Skeletal muscle tissue (tissue), 4 donors: Measurements from ENCODE around the gene NLN. TPM values are rescaled to one million over a fixed set of nuclear protein-coding genes. Genes with fewer than 3 reads are reported as not detected.
"Not testable (repeated sequence)": the region's sequence is repeated elsewhere in the genome, so short reads cannot be mapped to it uniquely, and the experiment has no call there.

Source experiments
- H3K27ac ChIP-seq: one replicate; pipeline ENCODE4 v1.7.0; 2013; ENCODE audit warnings: mild to moderate bottlenecking, low read depth, low read length, inconsistent platforms
- H3K27me3 ChIP-seq, 3 donors: one replicate each; pipeline ENCODE4 v1.7.0; 2013; ENCODE audit warnings: low read length in 3 of 3; ENCODE audit not compliant: control insufficient read depth in 3 of 3, insufficient read depth in 3 of 3
- H3K36me3 ChIP-seq, 3 donors: one replicate each; pipeline ENCODE4 v1.7.0; 2013; ENCODE audit warnings: low read length in 3 of 3; ENCODE audit not compliant: control insufficient read depth in 3 of 3, insufficient read depth in 3 of 3
- H3K4me1 ChIP-seq, 3 donors: one replicate each; pipeline ENCODE4 v1.7.0; 2013; ENCODE audit warnings: low read length in 3 of 3, mild to moderate bottlenecking in 3 of 3; ENCODE audit not compliant: control insufficient read depth in 3 of 3, insufficient read depth in 3 of 3
- H3K4me3 ChIP-seq, 3 donors: one replicate each; pipeline ENCODE4 v1.7.0; 2013; ENCODE audit warnings: low read length in 3 of 3
- H3K9ac ChIP-seq, 3 donors: one replicate each; pipeline ENCODE4 v1.7.0; 2013; ENCODE audit warnings: low read length in 3 of 3, mild to moderate bottlenecking in 3 of 3, moderate library complexity in 2 of 3, low read depth in 1 of 3
- H3K9me3 ChIP-seq, 3 donors: one replicate each; pipeline ENCODE4 v1.7.0; 2013; ENCODE audit warnings: low read length in 3 of 3; ENCODE audit not compliant: control insufficient read depth in 3 of 3
- total RNA-seq: library from RNA; depleted of rRNA; stranded (reverse); fragments of >200 nt; gene quantifications from one replicate; pipeline ENCODE4 v1.2.3, GENCODE V29; 2014
- donor health status: Osteomylitis.

Gene NLN
- total RNA-seq, 1 donor from 2014 or later = 18.8 TPM

DNA sequence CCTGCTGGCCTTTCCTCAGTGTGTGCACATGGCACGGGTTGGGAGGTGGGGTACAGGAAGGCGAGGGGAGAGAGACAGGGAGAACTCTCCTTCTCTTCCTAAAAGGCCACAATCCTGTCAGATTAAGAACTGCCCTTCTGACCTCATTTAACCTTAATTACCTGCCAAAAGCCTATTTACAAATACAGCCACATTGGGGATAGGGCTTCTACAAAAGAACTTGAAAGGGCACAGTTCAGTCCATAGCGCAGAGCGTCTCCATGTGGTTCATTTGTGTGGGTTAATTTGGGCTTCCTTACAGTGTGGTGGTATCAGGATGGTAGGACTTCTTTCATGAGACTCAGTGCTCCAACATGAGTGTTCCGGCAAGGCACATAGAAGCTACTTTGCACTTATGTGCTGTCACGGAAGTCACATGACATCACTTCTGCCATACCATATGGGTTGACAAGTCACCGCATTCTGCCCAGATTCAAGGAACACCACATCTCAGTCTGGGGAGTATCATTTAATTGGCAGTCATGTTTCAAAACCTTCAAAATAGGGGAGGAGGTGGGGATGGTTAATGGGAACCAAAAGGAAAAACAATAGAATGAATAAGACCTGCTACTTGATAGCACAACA, 46.8 kb downstream of the NLN start:
- Histone ChIP-seq H3K9me3 (no peaks in the 10 kb centered on the region), H3K27me3 (no peaks in the 10 kb centered on the region), H3K9ac (no peak overlapping the region), H3K27ac (no peak overlapping the region), H3K4me1 (peaks cover 0 to 6% (median 2%) of the 10 kb centered on the region in 3 donors), H3K36me3 (no peaks in the 10 kb centered on the region), H3K4me3 (no peak overlapping the region)

DNA sequence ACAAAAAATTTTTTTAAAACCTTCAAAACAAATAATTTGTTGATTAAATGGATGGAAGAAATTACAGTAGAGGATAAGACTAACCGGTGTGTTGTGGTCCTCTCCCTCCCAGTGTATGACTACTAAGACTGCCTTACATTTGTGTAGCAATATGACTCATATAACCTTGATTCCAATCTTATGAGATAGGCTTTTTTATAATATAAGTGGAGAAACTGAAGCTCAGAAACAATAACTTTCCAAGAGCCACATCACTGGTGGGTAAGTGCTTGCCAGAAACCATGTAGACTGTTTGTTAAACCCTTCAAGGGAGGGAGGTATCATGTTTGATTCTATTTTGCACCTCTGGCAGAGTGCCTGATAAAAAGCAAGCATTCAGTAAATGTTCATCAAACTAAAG, 47.5 kb downstream of the NLN start:
- Histone ChIP-seq H3K27ac (no peak overlapping the region), H3K4me3 (no peak overlapping the region), H3K4me1 (peaks cover 2 to 6% (median 4%) of the 10 kb centered on the region in 3 donors), H3K9ac (no peak overlapping the region), H3K27me3 (no peaks in the 10 kb centered on the region), H3K9me3 (no peaks in the 10 kb centered on the region), H3K36me3 (no peaks in the 10 kb centered on the region)

DNA sequence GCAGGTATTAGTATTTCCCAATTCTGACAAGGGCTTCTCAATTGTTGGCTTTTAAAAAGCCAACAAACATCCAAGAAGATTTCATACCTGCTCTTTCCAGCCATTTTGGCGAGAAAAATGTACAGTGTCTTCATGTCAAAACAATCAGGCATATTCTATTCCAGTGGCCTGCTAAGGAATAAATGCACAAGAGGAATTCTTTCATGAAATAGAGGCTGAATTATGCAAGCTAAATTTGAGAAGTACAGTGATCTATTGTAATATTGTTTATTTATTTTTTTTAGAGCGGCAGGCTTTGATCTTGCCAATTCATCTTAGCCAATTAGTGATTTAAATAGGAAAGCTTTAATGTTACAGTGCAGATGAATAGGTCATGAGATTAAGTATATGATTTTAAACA, 49.3 kb downstream of the NLN start:
- Histone ChIP-seq H3K9ac (no peak overlapping the region), H3K36me3 (no peaks in the 10 kb centered on the region), H3K4me3 (no peak overlapping the region), H3K4me1 (peaks cover 14 to 17% (median 15%) of the 10 kb centered on the region in 3 donors), H3K27ac (no peak overlapping the region), H3K9me3 (no peaks in the 10 kb centered on the region), H3K27me3 (no peaks in the 10 kb centered on the region)

DNA sequence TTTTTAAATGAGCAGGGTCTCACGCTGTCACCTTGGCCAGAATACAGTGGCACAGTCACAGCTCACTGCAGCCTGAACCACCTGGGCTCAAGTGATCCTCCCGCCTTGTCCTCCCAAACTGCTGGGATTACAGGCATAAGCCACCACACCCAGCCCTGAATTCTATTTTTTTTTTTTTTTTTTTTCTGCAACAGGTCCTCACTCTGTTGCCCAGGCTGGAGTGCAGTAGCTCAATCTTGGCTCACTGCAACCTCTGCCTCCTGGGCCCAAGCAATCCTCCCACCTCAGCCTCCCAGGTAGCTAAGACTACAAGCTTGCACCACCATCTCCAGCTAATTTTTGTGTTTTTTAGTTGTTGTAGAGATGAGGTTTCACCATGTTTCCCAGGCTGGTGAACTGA, 51.0 kb downstream of the NLN start:
- not testable (repeated sequence) for H3K27ac ChIP-seq, H3K36me3 ChIP-seq, H3K4me3 ChIP-seq, H3K27me3 ChIP-seq, H3K9ac ChIP-seq, H3K9me3 ChIP-seq
- peaks cover 22 to 25% (median 25%) of the 10 kb centered on the region in 3 donors for H3K4me1 ChIP-seq

DNA sequence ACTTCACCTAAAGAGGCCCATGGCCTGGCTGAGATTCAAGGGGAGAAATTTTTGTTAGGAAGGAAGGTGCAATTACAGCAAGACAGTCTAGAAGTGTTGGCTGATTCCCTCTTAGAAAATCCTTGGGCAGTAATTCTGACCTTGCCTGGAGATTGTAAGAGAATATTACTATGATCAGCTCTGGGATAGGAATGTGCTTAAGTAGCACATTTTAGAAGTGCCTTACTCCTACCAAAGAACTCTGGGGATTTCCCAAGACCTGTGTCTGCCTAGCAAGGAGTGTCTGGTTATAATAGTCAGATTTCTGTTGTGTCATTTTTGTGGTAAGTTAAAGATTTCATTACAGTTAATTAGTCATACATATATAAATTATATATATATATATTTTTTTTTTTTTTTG, 52.3 kb downstream of the NLN start:
- peaks cover 22 to 28% (median 25%) of the 10 kb centered on the region in 3 donors for H3K4me1 ChIP-seq
- H3K9ac ChIP-seq = no peak overlapping the region
- no peak overlapping the region for H3K4me3 ChIP-seq
- no peak overlapping the region for H3K27ac ChIP-seq
- no peaks in the 10 kb centered on the region for H3K27me3 ChIP-seq
- H3K36me3 ChIP-seq = no peaks in the 10 kb centered on the region
- no peaks in the 10 kb centered on the region for H3K9me3 ChIP-seq

DNA sequence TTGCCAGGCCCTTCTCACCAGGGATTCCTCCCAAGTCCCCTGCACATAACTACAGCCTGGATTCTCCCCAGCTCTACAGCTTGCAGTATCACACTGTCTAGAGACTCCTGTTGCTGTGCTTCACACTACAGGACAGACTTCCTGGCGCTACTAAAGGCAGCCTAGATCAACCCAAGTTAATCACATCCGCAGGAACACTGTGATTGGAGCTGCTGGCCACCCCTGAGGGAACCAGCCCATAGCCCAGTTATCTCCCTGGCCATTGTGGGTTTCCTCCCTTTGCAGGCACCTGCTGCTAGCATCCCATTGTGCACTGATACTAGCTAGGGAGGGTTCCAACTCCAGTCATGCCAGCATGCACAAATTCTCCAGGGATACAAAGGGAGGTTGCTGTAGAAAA, 53.5 kb downstream of the NLN start:
- H3K27me3 ChIP-seq = no peaks in the 10 kb centered on the region
- no peaks in the 10 kb centered on the region for H3K36me3 ChIP-seq

DNA sequence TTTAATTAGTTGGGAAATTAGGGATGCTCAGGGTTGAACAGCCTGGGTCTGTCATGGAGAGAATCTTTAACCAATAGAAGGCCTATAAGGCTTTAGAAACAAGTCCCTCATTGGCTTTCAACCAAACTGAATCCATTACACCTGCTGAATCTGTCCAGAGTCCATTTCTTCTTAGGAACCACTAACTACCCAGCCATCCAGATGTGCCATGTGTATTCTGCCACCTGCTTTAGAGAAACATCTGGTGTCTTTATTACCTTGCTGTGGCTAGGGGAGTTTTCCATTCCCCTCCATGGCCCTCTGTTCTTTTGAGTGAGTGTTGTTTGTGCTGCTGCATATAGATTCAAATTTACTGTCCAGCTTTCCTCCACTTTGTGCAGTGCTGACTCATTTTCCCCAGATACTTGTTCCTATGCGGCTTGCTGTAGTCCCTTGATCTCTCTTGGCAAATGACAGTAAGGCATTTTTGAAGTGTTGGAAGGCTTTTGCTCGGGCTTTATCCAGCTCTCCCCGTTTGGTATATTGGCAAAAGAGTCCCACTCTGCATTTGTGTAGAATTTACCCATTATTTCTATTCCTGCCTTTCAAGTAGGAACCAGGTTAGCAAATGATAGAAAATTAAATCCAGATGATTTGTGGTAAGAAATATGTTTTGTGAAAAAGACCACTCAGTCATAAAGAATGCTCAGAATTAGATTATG, 54.6 kb downstream of the NLN start:
- H3K36me3 ChIP-seq = peaks cover 0 to 2% (median 0%) of the 10 kb centered on the region in 3 donors
- H3K9me3 ChIP-seq = no peaks in the 10 kb centered on the region
- no peak overlapping the region for H3K4me3 ChIP-seq
- no peak overlapping the region for H3K27ac ChIP-seq
- no peak overlapping the region for H3K9ac ChIP-seq
- no peaks in the 10 kb centered on the region for H3K27me3 ChIP-seq
- H3K4me1 ChIP-seq = peaks cover 22 to 28% (median 24%) of the 10 kb centered on the region in 3 donors

More for the DNA sequence above, 53.5 kb downstream of the NLN start:
- Histone ChIP-seq H3K27ac (no peak overlapping the region), H3K4me3 (no peak overlapping the region), H3K9ac (no peak overlapping the region), H3K4me1 (peaks cover 22 to 28% (median 24%) of the 10 kb centered on the region in 3 donors), H3K9me3 (no peaks in the 10 kb centered on the region)

DNA sequence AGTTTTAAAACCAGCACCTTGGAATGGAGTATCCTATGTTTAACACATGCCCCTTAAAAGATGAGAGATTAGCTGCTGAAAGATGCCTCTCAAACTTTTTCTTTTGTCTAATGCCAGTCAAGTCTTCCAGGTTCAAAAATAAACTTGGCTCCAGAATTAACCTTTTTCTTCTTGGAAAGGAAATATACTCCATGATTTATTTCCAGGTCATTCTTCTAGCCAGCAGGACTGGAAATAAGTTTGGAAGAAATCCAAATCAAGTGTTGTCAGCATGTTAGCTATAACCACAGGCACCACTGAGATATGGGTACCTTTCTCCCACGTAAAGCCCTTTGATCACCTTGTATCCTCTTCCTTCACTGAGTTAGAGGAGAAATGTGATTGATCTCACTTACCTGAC, 56.1 kb downstream of the NLN start:
- Histone ChIP-seq H3K9me3 (no peaks in the 10 kb centered on the region), H3K36me3 (peaks cover 0 to 12% (median 0%) of the 10 kb centered on the region in 3 donors), H3K27me3 (no peaks in the 10 kb centered on the region), H3K27ac (no peak overlapping the region), H3K4me1 (peaks cover 22 to 28% (median 24%) of the 10 kb centered on the region in 3 donors), H3K9ac (no peak overlapping the region), H3K4me3 (no peak overlapping the region)

DNA sequence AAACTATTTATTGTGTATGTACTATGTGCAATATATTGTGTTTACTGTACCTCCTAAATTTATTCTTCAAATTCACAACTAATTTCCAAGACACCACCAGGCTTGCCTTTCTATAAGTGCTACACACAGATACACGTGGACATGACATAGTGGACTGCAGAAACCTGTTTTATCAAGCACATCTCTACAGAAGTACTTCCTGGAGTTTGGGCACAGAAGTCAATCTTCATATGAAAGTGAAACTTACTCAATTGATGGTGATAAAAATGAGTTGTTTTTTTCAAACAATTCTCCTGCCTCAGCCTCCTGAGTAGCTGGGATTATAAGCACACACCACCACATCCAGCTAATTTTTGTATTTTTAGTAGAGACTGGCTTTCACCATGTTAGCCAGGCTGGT, 57.6 kb downstream of the NLN start:
- no peak overlapping the region for H3K4me3 ChIP-seq
- H3K27me3 ChIP-seq = no peaks in the 10 kb centered on the region
- H3K36me3 ChIP-seq = peaks cover 0 to 12% (median 0%) of the 10 kb centered on the region in 3 donors
- peaks cover 22 to 24% (median 23%) of the 10 kb centered on the region in 3 donors for H3K4me1 ChIP-seq
- no peak overlapping the region for H3K27ac ChIP-seq
- H3K9ac ChIP-seq = no peak overlapping the region
- H3K9me3 ChIP-seq = no peaks in the 10 kb centered on the region

DNA sequence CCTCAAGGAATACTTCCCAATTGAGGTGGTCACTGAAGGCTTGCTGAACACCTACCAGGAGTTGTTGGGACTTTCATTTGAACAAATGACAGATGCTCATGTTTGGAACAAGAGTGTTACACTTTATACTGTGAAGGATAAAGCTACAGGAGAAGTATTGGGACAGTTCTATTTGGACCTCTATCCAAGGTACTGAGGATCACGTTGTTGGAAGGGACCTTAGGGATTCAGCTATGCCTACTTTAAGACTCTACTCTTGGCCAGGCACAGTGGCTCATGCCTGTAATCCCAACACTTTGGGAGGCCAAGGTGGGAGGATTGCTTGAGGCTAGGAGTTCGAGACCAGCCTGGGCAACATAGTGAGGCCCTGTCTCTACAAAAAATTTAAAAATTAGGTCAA, 66.3 kb downstream of the NLN start:
- not testable (repeated sequence) for H3K27me3 ChIP-seq, H3K9me3 ChIP-seq, H3K9ac ChIP-seq, H3K27ac ChIP-seq, H3K4me1 ChIP-seq, H3K4me3 ChIP-seq
- peaks cover 3 to 14% (median 4%) of the 10 kb centered on the region in 3 donors for H3K36me3 ChIP-seq
